GM12873 (cell line): ENCODE measurements around the gene PPM1J.

Experiments
- CTCF ChIP-seq: IDR thresholded peaks from 2 replicates; pipeline ENCODE4 v1.5.1; 2012; ENCODE audit warnings: low read depth, mild to moderate bottlenecking, moderate library complexity, low read length, control low read depth; ENCODE audit not compliant: insufficient read depth; ENCODE audit errors: missing control alignments

PPM1J gene

GRCh38 chr1:112744009-112744578 is 29.0 kb upstream of the PPM1J start:
- TF ChIP-seq CTCF: no peak

GRCh38 chr1:112743174-112744008 is 28.3 kb upstream of the PPM1J start:
- TF ChIP-seq CTCF: no peak

- no peak for TF ChIP-seq CTCF
Measured at GRCh38 chr1:112737573-112737972, 22.4 kb upstream of the PPM1J start.

GRCh38 chr1:112735752-112736151 is 20.6 kb upstream of the PPM1J start:
- TF ChIP-seq CTCF: no peak

GRCh38 chr1:112731451-112731850 is 16.3 kb upstream of the PPM1J start:
- TF ChIP-seq CTCF: no peak

- TF ChIP-seq CTCF: no peak
Measured at GRCh38 chr1:112729909-112730308, 14.8 kb upstream of the PPM1J start.

- no peak for TF ChIP-seq CTCF
Measured at GRCh38 chr1:112727716-112728115, 12.6 kb upstream of the PPM1J start.
